ENCODE results near the gene NRARP. TPM values are rescaled to one million over a fixed set of nuclear protein-coding genes. Genes with fewer than 3 reads are reported as not detected.

NRARP gene
- total and polyA plus RNA-seq, 2 donors (not counting 1 experiment from before 2014, with no cell fraction given) = 5.7 to 11.5 TPM

- peaks cover 21% of the 10 kb centered on the region for H3K4me1 Mint-ChIP-seq
These were observed 6.0 kb downstream of the NRARP start for GRCh38 chr9:137295849-137296669.

More at GRCh38 chr9:137295849-137296669, 6.0 kb downstream of the NRARP start:
- Histone ChIP-seq H3K79me2 (ENCODE audit: control insufficient read depth, insufficient read depth, low read length) (no peaks in the 10 kb centered on the region), H3K4me1 (ENCODE audit: control insufficient read depth in 2 of 2, insufficient read depth in 2 of 2, low read length in 2 of 2) (peaks cover 36% of the 10 kb centered on the region in 2 donors), H3K9ac (ENCODE audit: low read length) (no peak overlapping the region), H3K4me2 (replicated peaks; ENCODE audit: low read depth, low read length, poor library complexity, severe bottlenecking) (peak overlapping the region; percentile 95), H3K36me3 (replicated peaks in 1 of 2; ENCODE audit: control extremely low read depth in 1 of 2, control insufficient read depth in 1 of 2, extremely low read depth in 1 of 2, insufficient read depth in 2 of 2, low read length in 1 of 2) (no peaks in the 10 kb centered on the region), H2AFZ (ENCODE audit: insufficient read depth, low read depth, low read length, poor library complexity, severe bottlenecking) (no peak overlapping the region), H3K9me3 (ENCODE audit: control extremely low read depth in 1 of 3, control insufficient read depth in 2 of 3, insufficient read depth in 1 of 3, low read length in 2 of 3) (peaks cover 0 to 30% (median 4%) of the 10 kb centered on the region in 3 donors), H3K27me3 (replicated peaks in 1 of 4; ENCODE audit: control extremely low read depth in 1 of 4, control insufficient read depth in 3 of 4, insufficient read depth in 4 of 4, low read length in 3 of 4) (peaks cover 0 to 66% (median 37%) of the 10 kb centered on the region in 4 experiments), H4K20me1 (ENCODE audit: control insufficient read depth, insufficient read depth, low read length, poor library complexity, severe bottlenecking) (peaks cover 13% of the 10 kb centered on the region), H3K27ac (ENCODE audit: low read length in 2 of 2) (no peak overlapping the region), H3K4me3 (ENCODE audit: control extremely low read depth in 1 of 5, extremely low read depth in 1 of 5, insufficient read depth in 1 of 5, low read depth in 2 of 5, low read length in 4 of 5) (peak overlapping the region in 3 of 5 experiments; percentile 8 to 44 (median 21))
- WGBS (ENCODE audit: insufficient coverage) = 28% methylated on average over 56 of the region's 78 CpGs
- no peaks in the 10 kb centered on the region for H3K9me3 Mint-ChIP-seq (ENCODE audit: insufficient read depth)
- no peak for TF ChIP-seq CTCF (IDR thresholded peaks at IDR 0.05)
- no peak for TF ChIP-seq EZH2 (IDR thresholded peaks at IDR 0.05; ENCODE audit: borderline replicate concordance, insufficient read depth, low read depth, low read length, poor library complexity, severe bottlenecking)
- POLR2A ChIA-PET = interaction anchor here (0.6 kb wide), 2 partner anchors 41 to 386 kb away, joined by 3 to 5 read pairs; no protein-coding TSS in a partner anchor
- H3K27ac Mint-ChIP-seq = peak overlapping the region; percentile 63
- peaks cover 32% of the 10 kb centered on the region for H3K27me3 Mint-ChIP-seq
- CTCF ChIA-PET = interaction anchor here (1.0 to 2.1 kb wide), 2 partner anchors 9 to 23 kb away, joined by 3 to 11 read pairs; no protein-coding TSS in a partner anchor
- H3K4me3 Mint-ChIP-seq = peak overlapping the region; percentile 76
- no peak for DNase-seq
- no peak for ATAC-seq (ENCODE audit: low read depth)
- intact Hi-C loops (cut with micrococcal nuclease) = loop anchor here (1.0 to 10.0 kb wide), 2 partner anchors 149 to 239 kb away; no protein-coding TSS in a partner anchor
